Naive thymus-derived CD8-positive, alpha-beta T cell (primary cell): ENCODE measurements around the gene AUTS2. TPM values are rescaled to one million over a fixed set of nuclear protein-coding genes. Genes with fewer than 3 reads are reported as not detected.

Experiments used
- ATAC-seq, 2 donors: fragments of 150-1000 bp; cut with Tn5 transposase in 1 of 2; sonication (Bioruptor Pico), chemical (Tn5 transposase) in 1 of 2; 1 replicate in 1 of 2; 2 replicates in 1 of 2; pipeline ENCODE4 v1.10.0; 2021; ENCODE audit warnings: mild to moderate bottlenecking in 2 of 2, moderate library complexity in 2 of 2
- POLR2A ChIA-PET: fragments of 350-600 bp; sonication (Branson Sonifier 250); formaldehyde crosslinking; loops from one replicate; lab custom pipeline; 2021; ENCODE audit warnings: antibody characterized with exemption; lab: Charles Lee
- DNase-seq, 10 donors: peaks; one replicate each; pipeline versions ENCODE4 v3.0.0 to v3.0.0-alpha.2; 2020 to 2022
- H3K27ac Mint-ChIP-seq, 10 donors: one replicate each; pipeline ENCODE4 v1.8.0; 2020 to 2022; ENCODE audit warnings: mild to moderate bottlenecking in 10 of 10, mixed read lengths in 10 of 10, moderate library complexity in 4 of 10, inconsistent platforms in 1 of 10
- H3K27me3 Mint-ChIP-seq, 5 donors: one replicate each; pipeline ENCODE4 v1.8.0; 2021 to 2022; ENCODE audit warnings: mixed read lengths in 5 of 5
- H3K36me3 Mint-ChIP-seq, 3 donors: one replicate each; pipeline ENCODE4 v1.8.0; 2020 to 2022; ENCODE audit warnings: mixed read lengths in 3 of 3, mild to moderate bottlenecking in 2 of 3, inconsistent platforms in 1 of 3
- H3K4me1 Mint-ChIP-seq, 4 donors: one replicate each; pipeline ENCODE4 v1.8.0; 2021 to 2022; ENCODE audit warnings: mixed read lengths in 4 of 4
- H3K4me3 Mint-ChIP-seq, 10 donors: one replicate each; pipeline ENCODE4 v1.8.0; 2020 to 2022; ENCODE audit warnings: mild to moderate bottlenecking in 10 of 10, mixed read lengths in 10 of 10, moderate library complexity in 6 of 10, inconsistent platforms in 1 of 10
- H3K9me3 Mint-ChIP-seq, 9 donors: one replicate each; pipeline ENCODE4 v1.8.0; 2020 to 2022; ENCODE audit warnings: mixed read lengths in 9 of 9, mild to moderate bottlenecking in 3 of 9, inconsistent platforms in 1 of 9, moderate library complexity in 1 of 9
- polyA plus RNA-seq, 3 donors: library from polyadenylated mRNA; unstranded; fragments of 300-500 nt; fragmentation: Illumina TruSeq; gene quantifications; one replicate each; pipeline ENCODE4 v1.2.3, GENCODE V29; 2021
- total RNA-seq, 8 experiments: library from RNA in 2 of 8; stranded (reverse) in 2 of 8; gene quantifications; one replicate each; pipeline ENCODE4 v1.2.3 and lab custom pipeline; 2021 to 2026

The AUTS2 gene
- total and polyA plus RNA-seq, 5 experiments from 2014 or later: 0.36 to 4.6 (median 3.0) TPM

- Mint-ChIP-seq H3K27ac (no peak overlapping the region), H3K27me3 (peaks cover 10 to 29% (median 16%) of the 10 kb centered on the region in 5 donors), H3K9me3 (peaks cover 0 to 11% (median 0%) of the 10 kb centered on the region in 9 donors), H3K36me3 (peaks cover 0 to 5% (median 0%) of the 10 kb centered on the region in 3 donors), H3K4me3 (peak overlapping the region in 2 of 10 donors; percentile 25 to 38), H3K4me1 (peaks cover 3 to 14% (median 10%) of the 10 kb centered on the region in 4 donors)
- DNase-seq (no peak), ATAC-seq (no peak)
- POLR2A ChIA-PET: no interaction called here
Measured at GRCh38 chr7:70830426-70830825, 1232.2 kb downstream of the AUTS2 start.

DNA sequence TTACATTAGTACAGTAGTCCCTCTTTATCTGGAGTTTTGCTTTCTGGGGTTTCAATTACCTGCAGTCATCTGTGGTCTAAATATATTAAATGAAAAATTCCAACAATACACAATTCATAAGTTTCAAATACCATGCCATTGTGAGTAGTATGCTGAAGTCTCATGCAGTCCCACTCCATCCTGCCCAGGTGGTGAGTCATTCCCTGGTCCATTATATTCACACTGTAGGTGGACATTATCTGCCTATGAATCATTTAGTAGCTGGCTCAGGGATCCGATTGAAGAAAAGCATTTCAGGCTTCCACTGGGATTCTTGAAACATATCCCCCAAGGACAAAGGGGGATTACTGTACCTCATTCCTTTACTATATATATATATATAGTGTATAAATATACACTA lies 1235.5 kb downstream of the AUTS2 start:
- no peak for ATAC-seq
- POLR2A ChIA-PET: no interaction called here
- no peak for DNase-seq
- peaks cover 8 to 55% (median 22%) of the 10 kb centered on the region in 5 donors for H3K27me3 Mint-ChIP-seq
- H3K27ac Mint-ChIP-seq: no peak overlapping the region
- peaks cover 3 to 14% (median 10%) of the 10 kb centered on the region in 4 donors for H3K4me1 Mint-ChIP-seq
- H3K36me3 Mint-ChIP-seq: peaks cover 0 to 2% (median 0%) of the 10 kb centered on the region in 3 donors
- H3K4me3 Mint-ChIP-seq: no peak overlapping the region
- peaks cover 0 to 4% (median 0%) of the 10 kb centered on the region in 9 donors for H3K9me3 Mint-ChIP-seq

- peaks cover 0 to 4% (median 0%) of the 10 kb centered on the region in 9 donors for H3K9me3 Mint-ChIP-seq
- no peak overlapping the region for H3K4me3 Mint-ChIP-seq
- POLR2A ChIA-PET: no interaction called here
- H3K27me3 Mint-ChIP-seq: peaks cover 3 to 48% (median 18%) of the 10 kb centered on the region in 5 donors
- ATAC-seq (no peak), DNase-seq (no peak)
- peaks cover 0 to 2% (median 0%) of the 10 kb centered on the region in 3 donors for H3K36me3 Mint-ChIP-seq
- peaks cover 3 to 10% (median 6%) of the 10 kb centered on the region in 4 donors for H3K4me1 Mint-ChIP-seq
- H3K27ac Mint-ChIP-seq: no peak overlapping the region
Measured at GRCh38 chr7:70834424-70834823, 1236.1 kb downstream of the AUTS2 start.

- H3K4me1 Mint-ChIP-seq: no peaks in the 10 kb centered on the region
- no peak for ATAC-seq
- H3K9me3 Mint-ChIP-seq: peaks cover 0 to 12% (median 0%) of the 10 kb centered on the region in 9 donors
- H3K4me3 Mint-ChIP-seq: no peak overlapping the region
- H3K27me3 Mint-ChIP-seq: peaks cover 0 to 36% (median 9%) of the 10 kb centered on the region in 5 donors
- DNase-seq: no peak
- POLR2A ChIA-PET: no interaction called here
- H3K36me3 Mint-ChIP-seq: peaks cover 0 to 2% (median 0%) of the 10 kb centered on the region in 3 donors
- no peak overlapping the region for H3K27ac Mint-ChIP-seq
Measured at GRCh38 chr7:70835658-70836057, 1237.4 kb downstream of the AUTS2 start.

DNA sequence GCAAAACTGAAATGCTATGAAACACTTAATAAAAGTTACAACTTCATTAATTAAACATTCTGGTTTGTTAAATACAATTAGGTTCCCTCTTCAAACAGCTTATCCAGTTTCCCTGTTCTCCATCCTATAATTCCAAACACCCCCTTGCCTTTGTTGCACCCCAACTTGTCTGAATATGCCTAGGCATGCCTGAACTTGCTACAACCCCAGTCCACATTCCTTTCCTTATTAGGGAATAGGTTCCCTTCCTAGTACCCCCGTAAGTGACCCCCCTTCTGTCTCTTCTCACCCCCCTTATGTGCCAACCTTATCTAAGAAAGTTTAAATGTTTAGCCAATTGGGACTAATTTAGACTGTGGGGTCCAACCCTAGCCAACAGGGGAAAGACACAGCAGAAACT lies 1238.0 kb downstream of the AUTS2 start:
- Mint-ChIP-seq H3K27me3 (peaks cover 0 to 36% (median 9%) of the 10 kb centered on the region in 5 donors), H3K27ac (no peak overlapping the region), H3K36me3 (peaks cover 0 to 2% (median 0%) of the 10 kb centered on the region in 3 donors), H3K4me1 (no peaks in the 10 kb centered on the region), H3K4me3 (no peak overlapping the region), H3K9me3 (peaks cover 0 to 17% (median 3%) of the 10 kb centered on the region in 9 donors)
- DNase-seq: no peak
- POLR2A ChIA-PET: no interaction called here
- no peak for ATAC-seq

DNA sequence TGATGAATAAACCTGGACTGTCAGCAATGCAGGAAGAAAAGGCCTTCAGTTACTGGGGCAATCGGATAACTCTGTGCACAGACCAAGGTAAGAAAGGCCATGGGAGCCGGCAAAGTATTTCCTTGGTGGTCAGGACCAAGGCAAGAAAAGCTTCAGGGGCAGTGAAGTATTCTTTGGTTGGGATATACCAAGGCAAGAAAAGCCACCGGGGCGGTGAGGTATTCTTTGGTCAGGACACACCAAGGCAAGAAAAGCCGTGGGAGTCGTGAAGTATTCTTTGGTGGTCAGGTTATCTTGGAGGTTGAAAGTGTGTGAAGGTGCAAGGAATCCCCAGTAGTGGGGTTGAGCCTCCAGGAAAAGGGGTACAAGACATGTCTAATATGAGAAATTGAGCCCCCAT lies 1238.7 kb downstream of the AUTS2 start:
- H3K27ac Mint-ChIP-seq: no peak overlapping the region
- H3K9me3 Mint-ChIP-seq: peaks cover 0 to 18% (median 4%) of the 10 kb centered on the region in 9 donors

GRCh38 chr7:70837589-70837988 lies 1239.3 kb downstream of the AUTS2 start:
- Mint-ChIP-seq H3K27ac (no peak overlapping the region), H3K36me3 (peaks cover 0 to 2% (median 0%) of the 10 kb centered on the region in 3 donors), H3K4me3 (no peak overlapping the region), H3K9me3 (peaks cover 0 to 18% (median 8%) of the 10 kb centered on the region in 9 donors), H3K27me3 (peaks cover 0 to 36% (median 8%) of the 10 kb centered on the region in 5 donors), H3K4me1 (no peaks in the 10 kb centered on the region)
- POLR2A ChIA-PET: no interaction called here
- DNase-seq (no peak), ATAC-seq (no peak)

More for the DNA sequence above, 1238.7 kb downstream of the AUTS2 start:
- Mint-ChIP-seq H3K36me3 (peaks cover 0 to 2% (median 0%) of the 10 kb centered on the region in 3 donors), H3K4me1 (no peaks in the 10 kb centered on the region), H3K4me3 (no peak overlapping the region), H3K27me3 (peaks cover 0 to 36% (median 9%) of the 10 kb centered on the region in 5 donors)
- DNase-seq (no peak), ATAC-seq (no peak)
- POLR2A ChIA-PET: no interaction called here

GRCh38 chr7:70838292-70838907 lies 1240.1 kb downstream of the AUTS2 start:
- ATAC-seq (no peak), DNase-seq (no peak)
- Mint-ChIP-seq H3K4me1 (no peaks in the 10 kb centered on the region), H3K9me3 (peaks cover 0 to 18% (median 8%) of the 10 kb centered on the region in 9 donors), H3K4me3 (no peak overlapping the region), H3K27ac (peak overlapping the region in 1 of 10 donors; percentile 19), H3K27me3 (peaks cover 0 to 36% (median 8%) of the 10 kb centered on the region in 5 donors), H3K36me3 (peaks cover 0 to 2% (median 0%) of the 10 kb centered on the region in 3 donors)
- POLR2A ChIA-PET: no interaction called here
